GM10248 (cell line): ENCODE measurements around the gene CCDC24.

Experiments
- CTCF ChIA-PET: fragments of 300-600 bp; sonication (Branson Sonifier 250); formaldehyde crosslinking; extraction: SDS; loops from one replicate; lab custom pipeline; 2021; ENCODE audit warnings: antibody characterized with exemption; lab: Yijun Ruan, JAX
- POLR2A ChIA-PET: fragments of 350-650 bp; sonication (Branson Sonifier 250); formaldehyde crosslinking; extraction: SDS; loops from one replicate; lab custom pipeline; 2020; ENCODE audit warnings: antibody characterized with exemption; lab: Yijun Ruan, JAX
- DNase-seq: peaks from one replicate; pipeline ENCODE4 v3.0.0; 2012; ENCODE audit errors: extremely low spot score
- CTCF ChIP-seq: IDR thresholded peaks from 2 replicates; pipeline ENCODE4 v1.5.1; 2012; ENCODE audit warnings: mild to moderate bottlenecking, low read depth; ENCODE audit errors: extremely low read depth, missing control alignments, control extremely low read depth

The CCDC24 gene

DNA sequence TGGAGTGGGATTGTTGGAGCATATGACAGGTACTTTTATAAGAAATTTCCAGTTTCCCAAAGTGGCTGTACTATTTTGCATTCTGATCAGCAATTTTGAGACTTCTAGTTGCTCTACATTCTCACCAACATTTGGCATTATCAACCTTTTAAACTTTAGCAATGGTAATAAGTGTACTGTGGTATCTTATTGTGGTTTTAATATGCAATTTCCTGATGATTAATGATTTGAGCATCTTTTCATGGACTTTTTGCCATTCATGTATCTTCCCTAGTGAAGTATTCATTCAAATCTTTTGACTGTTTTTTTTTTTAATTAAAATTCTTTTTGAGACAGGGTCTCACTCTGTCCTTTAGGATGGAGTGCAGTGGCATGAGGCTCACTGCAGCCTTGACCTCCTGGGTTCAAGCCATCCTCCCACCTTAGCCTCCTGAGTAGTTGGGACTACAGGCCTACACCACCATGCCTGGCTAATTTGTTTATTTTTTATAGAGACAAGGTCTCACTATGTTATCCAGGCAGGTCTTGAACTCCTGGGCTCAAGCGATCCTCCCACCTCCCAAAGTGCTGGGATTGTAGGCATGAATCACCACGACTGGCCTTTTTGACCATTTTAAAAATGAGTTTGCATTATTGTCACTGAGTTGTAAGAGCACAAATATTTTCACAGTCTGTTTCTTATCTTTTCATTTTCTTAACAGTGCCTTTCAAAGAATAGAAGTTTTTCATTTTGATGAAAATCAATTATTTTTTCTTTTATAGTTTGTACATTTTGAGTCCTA is 47.7 kb downstream of the CCDC24 start:
- ChIA-PET CTCF (interaction anchor here (1.0 to 12.3 kb wide), 3 partner anchors 8 to 35 kb away, joined by 3 to 183 read pairs (median 5); no protein-coding TSS in a partner anchor), POLR2A (no interaction called here)
- no peak for DNase-seq
- no peak for TF ChIP-seq CTCF

DNA sequence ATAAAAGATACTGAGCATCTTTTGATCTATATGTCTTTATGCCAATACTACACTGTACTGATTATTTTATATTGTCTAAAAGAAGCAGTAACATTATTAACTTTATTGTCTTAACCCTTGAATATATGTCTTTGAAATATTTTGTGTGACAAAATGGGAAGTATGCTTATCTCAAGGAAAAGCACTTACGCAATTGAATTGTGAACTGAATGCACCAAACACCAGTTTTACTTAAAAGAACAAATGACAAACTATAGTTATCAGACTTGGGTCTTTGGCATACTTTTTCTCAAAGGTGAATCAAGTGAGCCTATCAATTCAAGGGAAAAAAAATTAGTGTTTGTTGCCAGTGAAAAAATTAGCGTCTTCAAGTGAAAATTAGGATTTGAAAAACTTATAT is 49.0 kb downstream of the CCDC24 start:
- POLR2A ChIA-PET, result no interaction called here
- CTCF ChIA-PET, result interaction anchor here (1.0 to 12.3 kb wide), 9 partner anchors 9 to 511 kb away, joined by 3 to 183 read pairs (median 5); partner anchors contain the start of gene SLC6A9
- DNase-seq, result no peak
- no peak for TF ChIP-seq CTCF

DNA sequence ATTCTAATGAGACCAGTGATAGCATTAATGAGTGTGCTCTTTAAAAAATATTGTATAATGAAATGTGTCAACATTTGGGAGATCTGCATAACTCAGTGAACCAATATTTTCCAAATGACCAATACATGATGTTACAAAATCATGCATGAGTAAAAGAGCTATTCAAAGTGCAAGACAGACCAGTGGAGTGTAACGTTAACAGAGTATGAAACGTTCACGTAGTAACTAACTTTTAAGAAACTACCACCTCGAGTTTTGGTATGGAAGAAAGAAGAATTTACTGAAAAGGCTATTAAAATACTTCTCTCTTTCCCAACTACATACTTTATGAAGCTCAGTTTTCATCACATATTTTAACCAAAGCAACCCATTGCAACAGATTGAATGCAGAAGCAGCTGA is 49.4 kb downstream of the CCDC24 start:
- DNase-seq, result no peak
- POLR2A ChIA-PET, result no interaction called here
- CTCF ChIA-PET, result interaction anchor here (1.0 to 12.3 kb wide), 9 partner anchors 10 to 511 kb away, joined by 3 to 183 read pairs (median 5); partner anchors contain the start of gene SLC6A9
- TF ChIP-seq CTCF, result no peak

DNA sequence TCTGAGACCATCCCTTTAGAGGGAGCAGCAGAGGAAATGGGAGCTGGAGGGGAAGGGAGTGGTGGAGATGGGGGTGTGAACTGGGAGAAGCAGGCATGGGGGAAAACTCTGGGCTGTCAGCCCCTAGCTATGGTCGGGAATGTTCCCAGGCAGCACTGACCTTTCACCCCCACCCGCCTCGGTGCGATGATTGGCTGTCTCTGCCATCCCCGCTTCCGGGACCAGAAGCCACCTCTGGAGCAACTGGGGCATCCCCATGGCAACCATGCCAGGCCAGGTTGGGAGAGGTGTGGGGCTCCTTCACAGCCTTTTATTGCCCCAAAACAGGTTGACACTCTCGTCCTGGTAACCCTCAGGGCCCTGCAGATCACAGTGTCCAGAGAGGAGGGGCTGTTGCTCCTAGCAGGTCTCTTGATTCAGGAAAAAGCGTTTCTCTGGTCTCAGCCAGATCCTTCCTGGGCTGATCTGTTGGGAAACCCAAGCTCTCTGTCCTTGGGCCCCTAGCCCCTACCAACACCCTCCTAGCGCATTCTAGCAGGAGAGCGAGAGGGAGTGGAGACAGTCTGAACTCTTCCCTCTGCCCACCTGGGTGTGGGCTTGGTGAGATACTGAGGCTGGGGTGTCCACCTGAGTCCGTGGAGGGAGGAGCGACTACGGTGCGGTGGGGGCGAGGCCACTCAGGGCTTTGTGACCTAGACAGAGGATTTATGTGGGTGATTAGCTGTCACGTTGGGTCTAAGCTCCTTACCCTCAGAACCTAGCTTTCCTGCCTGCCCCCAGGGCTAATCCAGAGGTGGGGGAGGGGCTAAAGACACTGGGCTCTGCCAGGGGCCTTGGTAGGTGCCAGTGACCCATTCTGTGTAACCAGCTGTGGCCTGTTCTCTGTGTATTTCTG is 52.0 kb downstream of the CCDC24 start:
- CTCF ChIA-PET, result interaction anchor here (0.7 to 12.3 kb wide), 7 partner anchors 9 to 280 kb away, joined by 3 to 183 read pairs (median 6); partner anchors contain the start of gene SLC6A9
- DNase-seq, result no peak
- POLR2A ChIA-PET, result no interaction called here
- no peak for TF ChIP-seq CTCF

DNA sequence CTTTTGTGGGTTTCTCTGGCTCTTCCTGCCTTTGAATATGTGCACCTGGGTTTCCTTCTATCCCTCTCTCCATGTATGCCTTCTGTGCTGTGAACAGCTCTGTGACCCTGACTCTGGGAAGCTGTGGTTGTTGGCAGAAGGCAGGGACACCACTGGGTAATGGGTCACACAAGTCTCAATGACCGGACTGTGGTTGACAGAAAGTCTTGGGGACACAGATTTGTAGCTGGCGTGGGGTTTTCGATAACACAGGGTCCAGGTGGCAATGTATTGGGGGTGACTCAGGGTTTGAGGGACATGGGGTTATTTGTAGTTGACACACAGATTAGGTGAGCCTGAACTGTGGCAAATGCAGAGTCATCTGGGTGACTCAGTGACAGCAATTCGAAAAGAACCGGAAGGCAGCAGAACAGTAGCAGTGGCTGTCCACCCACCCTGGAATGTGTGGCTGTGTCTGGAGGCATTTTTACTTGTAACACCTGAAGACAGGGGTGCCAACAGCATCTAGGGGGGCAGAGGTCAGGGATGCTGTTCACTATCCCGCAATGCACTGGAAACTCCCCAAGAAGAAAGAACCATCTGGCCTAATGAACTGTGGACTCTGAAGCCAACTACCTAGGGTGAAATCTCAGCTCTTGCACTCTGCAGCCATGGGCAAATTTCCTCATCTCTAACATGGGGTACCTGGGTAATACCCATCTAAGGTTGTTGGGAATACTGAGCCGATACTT is 52.8 kb downstream of the CCDC24 start:
- ChIA-PET POLR2A (no interaction called here), CTCF (interaction anchor here (0.7 to 12.3 kb wide), 4 partner anchors 10 to 281 kb away, joined by 3 to 183 read pairs (median 50); partner anchors contain the start of gene SLC6A9)
- DNase-seq, result no peak
- TF ChIP-seq CTCF, result no peak
